Measurements from ENCODE around the gene KLHL11.

- no peak for TF ChIP-seq CTCF (IDR thresholded peaks at IDR 0.05)
- TF ChIP-seq POLR2A (IDR thresholded peaks at IDR 0.05), result no peak
Measured at GRCh38 chr17:41873559-41874292, 8.5 kb upstream of the KLHL11 start.
